GM12873 (cell line): ENCODE results near the gene PAK1.

ENCODE experiments used
- CTCF ChIP-seq: IDR thresholded peaks from 2 replicates; pipeline ENCODE4 v1.5.1; 2012; ENCODE audit warnings: low read depth, mild to moderate bottlenecking, moderate library complexity, low read length, control low read depth; ENCODE audit not compliant: insufficient read depth; ENCODE audit errors: missing control alignments

The PAK1 gene

GRCh38 chr11:77381729-77382665, 91.9 kb downstream of the PAK1 start:
- no peak for TF ChIP-seq CTCF

GRCh38 chr11:77379934-77380333, 94.0 kb downstream of the PAK1 start:
- no peak for TF ChIP-seq CTCF

GRCh38 chr11:77379253-77379652, 94.6 kb downstream of the PAK1 start:
- no peak for TF ChIP-seq CTCF

GRCh38 chr11:77377734-77378133, 96.2 kb downstream of the PAK1 start:
- no peak for TF ChIP-seq CTCF

GRCh38 chr11:77375107-77375506, 98.8 kb downstream of the PAK1 start:
- no peak for TF ChIP-seq CTCF

- TF ChIP-seq CTCF, result no peak
These were observed 99.3 kb downstream of the PAK1 start for GRCh38 chr11:77374611-77375031.

- TF ChIP-seq CTCF, result no peak
These were observed 99.8 kb downstream of the PAK1 start for GRCh38 chr11:77374108-77374507.
